ENCODE measurements around the gene MAP2K7. TPM values are rescaled to one million over a fixed set of nuclear protein-coding genes. Genes with fewer than 3 reads are reported as not detected.
A peak's percentile ranks its signal among the peaks of the same experiment; 100 is the strongest.

MAP2K7 gene
- total RNA-seq, 1 experiment from 2014 or later, result 39.4 TPM

GRCh38 chr19:7907544-7907943 lies 3.9 kb downstream of the MAP2K7 start (continued):
- TF ChIP-seq, protein P1, sequence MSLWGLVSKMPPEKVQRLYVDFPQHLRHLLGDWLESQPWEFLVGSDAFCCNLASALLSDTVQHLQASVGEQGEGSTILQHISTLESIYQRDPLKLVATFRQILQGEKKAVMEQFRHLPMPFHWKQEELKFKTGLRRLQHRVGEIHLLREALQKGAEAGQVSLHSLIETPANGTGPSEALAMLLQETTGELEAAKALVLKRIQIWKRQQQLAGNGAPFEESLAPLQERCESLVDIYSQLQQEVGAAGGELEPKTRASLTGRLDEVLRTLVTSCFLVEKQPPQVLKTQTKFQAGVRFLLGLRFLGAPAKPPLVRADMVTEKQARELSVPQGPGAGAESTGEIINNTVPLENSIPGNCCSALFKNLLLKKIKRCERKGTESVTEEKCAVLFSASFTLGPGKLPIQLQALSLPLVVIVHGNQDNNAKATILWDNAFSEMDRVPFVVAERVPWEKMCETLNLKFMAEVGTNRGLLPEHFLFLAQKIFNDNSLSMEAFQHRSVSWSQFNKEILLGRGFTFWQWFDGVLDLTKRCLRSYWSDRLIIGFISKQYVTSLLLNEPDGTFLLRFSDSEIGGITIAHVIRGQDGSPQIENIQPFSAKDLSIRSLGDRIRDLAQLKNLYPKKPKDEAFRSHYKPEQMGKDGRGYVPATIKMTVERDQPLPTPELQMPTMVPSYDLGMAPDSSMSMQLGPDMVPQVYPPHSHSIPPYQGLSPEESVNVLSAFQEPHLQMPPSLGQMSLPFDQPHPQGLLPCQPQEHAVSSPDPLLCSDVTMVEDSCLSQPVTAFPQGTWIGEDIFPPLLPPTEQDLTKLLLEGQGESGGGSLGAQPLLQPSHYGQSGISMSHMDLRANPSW (CRISPR knock-in tag; conservative IDR thresholded peaks at IDR 0.05; ENCODE audit: low read depth), result no peak
- TF ChIP-seq ZNF317 (CRISPR knock-in tag; IDR thresholded peaks at IDR 0.05; ENCODE audit: borderline replicate concordance, low read depth) (no peak), HMGXB4 (CRISPR knock-in tag; IDR thresholded peaks at IDR 0.05) (no peak)

- ATAC-seq (peak; percentile 8; the same call in 1 of the 2 replicates), DNase-seq (ENCODE audit: low spot score) (no peak)
- H3K9me3 Mint-ChIP-seq, result no peaks in the 10 kb centered on the region
- H3K4me1 Mint-ChIP-seq, result peaks cover 12% of the 10 kb centered on the region
- H3K27ac Mint-ChIP-seq, result no peak overlapping the region
- CTCF ChIA-PET, result interaction anchor here (0.6 to 5.1 kb wide), 17 partner anchors 11 to 482 kb away, joined by 3 to 70 read pairs (median 5); partner anchors contain the start of genes LRRC8E, PET100, PRR36 and RAB11B
- H3K27me3 Mint-ChIP-seq (ENCODE audit: low read depth), result peaks cover 4% of the 10 kb centered on the region
- POLR2A ChIA-PET, result interaction anchor here (1.3 kb wide), 1 partner anchor 8 kb away, joined by 4 read pairs; no protein-coding TSS in a partner anchor
- peaks cover 11% of the 10 kb centered on the region for H3K36me3 Mint-ChIP-seq
- no peak overlapping the region for H3K4me3 Mint-ChIP-seq
- TF ChIP-seq, protein P2, sequence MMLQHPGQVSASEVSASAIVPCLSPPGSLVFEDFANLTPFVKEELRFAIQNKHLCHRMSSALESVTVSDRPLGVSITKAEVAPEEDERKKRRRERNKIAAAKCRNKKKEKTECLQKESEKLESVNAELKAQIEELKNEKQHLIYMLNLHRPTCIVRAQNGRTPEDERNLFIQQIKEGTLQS (CRISPR knock-in tag; conservative IDR thresholded peaks at IDR 0.05), result no peak
- no peak for TF ChIP-seq MXD4 (CRISPR knock-in tag; IDR thresholded peaks at IDR 0.05; ENCODE audit: borderline replicate concordance)
- TF ChIP-seq AR (CRISPR knock-in tag; IDR thresholded peaks at IDR 0.05), result no peak
- no peak for TF ChIP-seq ELF4 (CRISPR knock-in tag; IDR thresholded peaks at IDR 0.05; ENCODE audit: low read depth)
- TF ChIP-seq TP53 (CRISPR knock-in tag; IDR thresholded peaks at IDR 0.05), result no peak
- no peak for TF ChIP-seq FOXJ3 (CRISPR knock-in tag; IDR thresholded peaks at IDR 0.05; ENCODE audit: borderline replicate concordance)
- TF ChIP-seq ATF1 (CRISPR knock-in tag; IDR thresholded peaks at IDR 0.05), result no peak
- TF ChIP-seq, protein P3, sequence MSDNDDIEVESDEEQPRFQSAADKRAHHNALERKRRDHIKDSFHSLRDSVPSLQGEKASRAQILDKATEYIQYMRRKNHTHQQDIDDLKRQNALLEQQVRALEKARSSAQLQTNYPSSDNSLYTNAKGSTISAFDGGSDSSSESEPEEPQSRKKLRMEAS (CRISPR knock-in tag; IDR thresholded peaks at IDR 0.05), result no peak
- TF ChIP-seq ZNF121 (CRISPR knock-in tag; IDR thresholded peaks at IDR 0.05), result no peak
- no peak for TF ChIP-seq SMAD3 (CRISPR knock-in tag; IDR thresholded peaks at IDR 0.05; ENCODE audit: borderline replicate concordance)
- TF ChIP-seq RORB (CRISPR knock-in tag; IDR thresholded peaks at IDR 0.05), result no peak
- TF ChIP-seq GTF2I (CRISPR knock-in tag; conservative IDR thresholded peaks at IDR 0.05), result no peak
- TF ChIP-seq, protein P4, sequence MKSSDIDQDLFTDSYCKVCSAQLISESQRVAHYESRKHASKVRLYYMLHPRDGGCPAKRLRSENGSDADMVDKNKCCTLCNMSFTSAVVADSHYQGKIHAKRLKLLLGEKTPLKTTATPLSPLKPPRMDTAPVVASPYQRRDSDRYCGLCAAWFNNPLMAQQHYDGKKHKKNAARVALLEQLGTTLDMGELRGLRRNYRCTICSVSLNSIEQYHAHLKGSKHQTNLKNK (CRISPR knock-in tag; IDR thresholded peaks at IDR 0.05), result no peak
- TF ChIP-seq HMGA2 (CRISPR knock-in tag; IDR thresholded peaks at IDR 0.05), result no peak
- no peak for TF ChIP-seq ZNF512 (CRISPR knock-in tag; IDR thresholded peaks at IDR 0.05; ENCODE audit: borderline replicate concordance)
- no peak for TF ChIP-seq OVOL2 (CRISPR knock-in tag; IDR thresholded peaks at IDR 0.05; ENCODE audit: borderline replicate concordance)
- TF ChIP-seq, protein P5, sequence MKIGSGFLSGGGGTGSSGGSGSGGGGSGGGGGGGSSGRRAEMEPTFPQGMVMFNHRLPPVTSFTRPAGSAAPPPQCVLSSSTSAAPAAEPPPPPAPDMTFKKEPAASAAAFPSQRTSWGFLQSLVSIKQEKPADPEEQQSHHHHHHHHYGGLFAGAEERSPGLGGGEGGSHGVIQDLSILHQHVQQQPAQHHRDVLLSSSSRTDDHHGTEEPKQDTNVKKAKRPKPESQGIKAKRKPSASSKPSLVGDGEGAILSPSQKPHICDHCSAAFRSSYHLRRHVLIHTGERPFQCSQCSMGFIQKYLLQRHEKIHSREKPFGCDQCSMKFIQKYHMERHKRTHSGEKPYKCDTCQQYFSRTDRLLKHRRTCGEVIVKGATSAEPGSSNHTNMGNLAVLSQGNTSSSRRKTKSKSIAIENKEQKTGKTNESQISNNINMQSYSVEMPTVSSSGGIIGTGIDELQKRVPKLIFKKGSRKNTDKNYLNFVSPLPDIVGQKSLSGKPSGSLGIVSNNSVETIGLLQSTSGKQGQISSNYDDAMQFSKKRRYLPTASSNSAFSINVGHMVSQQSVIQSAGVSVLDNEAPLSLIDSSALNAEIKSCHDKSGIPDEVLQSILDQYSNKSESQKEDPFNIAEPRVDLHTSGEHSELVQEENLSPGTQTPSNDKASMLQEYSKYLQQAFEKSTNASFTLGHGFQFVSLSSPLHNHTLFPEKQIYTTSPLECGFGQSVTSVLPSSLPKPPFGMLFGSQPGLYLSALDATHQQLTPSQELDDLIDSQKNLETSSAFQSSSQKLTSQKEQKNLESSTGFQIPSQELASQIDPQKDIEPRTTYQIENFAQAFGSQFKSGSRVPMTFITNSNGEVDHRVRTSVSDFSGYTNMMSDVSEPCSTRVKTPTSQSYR (CRISPR knock-in tag; IDR thresholded peaks at IDR 0.05), result no peak
Measured at GRCh38 chr19:7908078-7908699, 4.5 kb downstream of the MAP2K7 start.
